Vagina (tissue), 2 donors: Measurements from ENCODE around the gene PRDM2. TPM values are rescaled to one million over a fixed set of nuclear protein-coding genes. Genes with fewer than 3 reads are reported as not detected.
A peak's percentile ranks its signal among the peaks of the same experiment; 100 is the strongest.

Source experiments
- DNase-seq, 2 donors: peaks; one replicate each; pipeline ENCODE4 v3.0.0-alpha.2; 2017; ENCODE audit errors: extremely low spot score in 2 of 2
- H3K27ac ChIP-seq: fragments of 200-600 bp; sonication (generic); one replicate; pipeline ENCODE4 v1.5.1; 2019
- H3K27me3 ChIP-seq: fragments of 200-600 bp; sonication (generic); one replicate; pipeline ENCODE4 v1.5.1; 2019
- H3K36me3 ChIP-seq, 2 donors: fragments of 200-600 bp; sonication (generic); one replicate each; pipeline ENCODE4 v1.5.1; 2017 to 2019
- H3K4me1 ChIP-seq: fragments of 200-600 bp; sonication (generic); one replicate; pipeline ENCODE4 v1.5.1; 2019
- H3K4me3 ChIP-seq, 2 donors: fragments of 200-600 bp; sonication (generic); 1 replicate in 1 of 2; 2 replicates in 1 of 2; pipeline ENCODE4 v1.5.1; 2016 to 2019
- H3K9me3 ChIP-seq: fragments of 200-600 bp; sonication (generic); one replicate; pipeline ENCODE4 v1.5.1; 2019
- CTCF ChIP-seq, 3 experiments: fragments of 450-650 bp in 2 of 3; fragments of 200-600 bp in 1 of 3; sonication (generic) in 1 of 3; IDR thresholded peaks; one replicate each; pipeline ENCODE4 v1.5.1; 2017 to 2019; ENCODE audit warnings: antibody characterized with exemption in 3 of 3, mild to moderate bottlenecking in 2 of 3, moderate library complexity in 2 of 3
- POLR2A ChIP-seq, 2 donors: fragments of 450-650 bp; IDR thresholded peaks; one replicate each; pipeline ENCODE4 v1.6.1; 2017; ENCODE audit warnings: antibody characterized with exemption in 2 of 2, mild to moderate bottlenecking in 2 of 2, moderate library complexity in 2 of 2
- POLR2AphosphoS5 ChIP-seq, 2 donors: sonication (generic); formaldehyde crosslinking; IDR thresholded peaks; one replicate each; pipeline ENCODE4 v1.9.0; 2017; ENCODE audit warnings: antibody characterized with exemption in 2 of 2, mild to moderate bottlenecking in 2 of 2, low read depth in 1 of 2; ENCODE audit not compliant: insufficient read depth in 1 of 2
- intact Hi-C: fragments of 100-400 bp; cut with DNase I; formaldehyde crosslinking; loops from one replicate; pipeline ENCODE4 v1.15.1; 2023
- total RNA-seq: library from RNA; depleted of rRNA; stranded (reverse); fragments of >200 nt; gene quantifications from one replicate; pipeline ENCODE4 v1.2.3, GENCODE V29; 2016

The PRDM2 gene
- total RNA-seq, 1 donor from 2014 or later = 56.2 TPM

DNA sequence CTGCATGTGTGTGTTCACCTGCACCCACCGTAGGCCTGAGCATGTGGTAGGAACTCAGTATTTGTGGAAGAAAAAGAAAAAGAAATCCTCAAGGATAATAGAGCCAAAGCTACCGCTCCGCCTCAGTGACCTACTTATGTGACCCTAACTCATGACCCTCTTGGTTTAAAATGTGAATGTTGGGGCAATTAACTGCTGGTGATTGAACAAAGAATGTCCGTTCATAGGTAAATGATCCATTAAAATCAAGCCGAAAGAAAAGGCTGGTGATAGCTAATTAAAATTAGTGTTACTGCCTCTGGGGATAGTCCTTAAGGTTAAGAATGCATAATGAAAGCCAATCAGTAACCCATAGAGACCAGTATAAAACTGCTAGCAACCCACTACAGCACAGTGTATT lies 98.1 kb downstream of the PRDM2 start:
- Histone ChIP-seq H3K36me3 (no peaks in the 10 kb centered on the region), H3K27me3 (no peaks in the 10 kb centered on the region), H3K4me3 (no peak overlapping the region), H3K9me3 (no peaks in the 10 kb centered on the region), H3K4me1 (peaks cover 46% of the 10 kb centered on the region), H3K27ac (no peak overlapping the region)
- TF ChIP-seq POLR2AphosphoS5 (IDR thresholded peaks at IDR 0.05; ENCODE audit: insufficient read depth in 1 of 2, low read depth in 1 of 2) (no peak), CTCF (IDR thresholded peaks at IDR 0.05) (no peak), POLR2A (IDR thresholded peaks at IDR 0.05) (no peak)
- no peak for DNase-seq
- intact Hi-C loops = no loop called here

DNA sequence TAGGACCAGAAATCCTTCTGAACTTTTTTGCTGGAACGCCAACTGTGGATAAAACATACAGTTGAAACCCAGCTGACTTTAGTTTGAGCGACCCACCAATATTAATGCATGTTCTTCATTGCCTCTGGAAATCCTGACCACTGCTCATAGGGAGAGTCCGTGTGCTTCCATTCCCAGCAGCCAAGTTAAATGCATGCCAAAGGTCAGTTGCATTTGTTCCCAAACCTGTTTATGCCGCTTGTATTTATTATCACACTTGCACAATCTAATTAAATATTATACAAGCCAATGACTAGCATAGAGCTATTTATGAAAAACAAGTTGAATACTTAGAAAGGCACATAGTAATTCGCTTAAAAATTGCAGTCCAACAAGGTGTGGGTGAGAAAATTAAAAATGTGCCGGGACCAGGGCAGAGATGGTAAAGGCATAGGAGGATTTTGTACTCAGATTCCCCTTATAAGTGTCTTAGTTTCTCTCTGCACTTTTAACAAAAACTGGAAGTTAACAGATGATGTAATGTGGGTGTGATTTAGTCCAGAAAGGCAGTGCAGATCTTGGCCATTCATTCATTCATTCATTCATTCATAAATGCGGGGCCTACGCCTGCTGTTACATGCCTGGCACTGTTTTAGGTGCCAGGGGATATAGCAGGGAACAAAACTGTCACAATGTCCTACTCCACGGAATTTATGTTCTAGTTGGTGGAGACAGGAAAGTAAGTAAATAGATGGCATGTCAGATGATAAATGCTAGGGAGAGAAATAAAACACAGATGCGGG lies 99.7 kb downstream of the PRDM2 start:
- TF ChIP-seq CTCF (IDR thresholded peaks at IDR 0.05) (no peak), POLR2A (IDR thresholded peaks at IDR 0.05) (no peak), POLR2AphosphoS5 (IDR thresholded peaks at IDR 0.05; ENCODE audit: insufficient read depth in 1 of 2, low read depth in 1 of 2) (no peak)
- no peak overlapping the region for H3K4me3 ChIP-seq
- intact Hi-C loops = loop anchor here (10.0 kb wide), 1 partner anchor 135 kb away; no protein-coding TSS in a partner anchor
- H3K36me3 ChIP-seq = no peaks in the 10 kb centered on the region
- peaks cover 45% of the 10 kb centered on the region for H3K4me1 ChIP-seq
- no peaks in the 10 kb centered on the region for H3K27me3 ChIP-seq
- H3K9me3 ChIP-seq = no peaks in the 10 kb centered on the region
- no peak for DNase-seq
- peak overlapping the region; percentile 7 for H3K27ac ChIP-seq

DNA sequence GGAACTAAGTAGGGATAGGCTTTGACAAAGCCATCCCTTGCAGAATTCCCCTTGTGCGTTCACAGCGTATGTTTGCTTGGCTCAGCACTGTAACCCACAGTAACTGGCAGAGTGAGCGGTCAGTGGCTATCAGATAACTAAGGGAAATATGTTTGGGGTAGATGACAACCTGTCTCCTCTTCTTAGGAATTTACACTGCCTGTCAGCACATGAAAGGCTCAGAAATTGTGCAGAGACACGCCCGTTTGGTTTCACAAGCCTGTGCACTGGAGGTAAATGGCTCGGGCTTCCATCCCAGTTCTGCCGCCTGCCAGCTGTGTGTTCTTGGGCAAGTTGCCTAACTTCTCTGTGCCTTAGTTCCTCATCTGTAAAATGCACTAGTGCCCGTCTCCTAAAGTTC lies 101.2 kb downstream of the PRDM2 start:
- Histone ChIP-seq H3K4me1 (peaks cover 45% of the 10 kb centered on the region), H3K36me3 (no peaks in the 10 kb centered on the region), H3K27me3 (no peaks in the 10 kb centered on the region), H3K4me3 (no peak overlapping the region), H3K27ac (no peak overlapping the region), H3K9me3 (no peaks in the 10 kb centered on the region)
- DNase-seq = no peak
- intact Hi-C loops = loop anchor here (10.0 kb wide), 1 partner anchor 136 kb away; no protein-coding TSS in a partner anchor
- TF ChIP-seq CTCF (IDR thresholded peaks at IDR 0.05) = no peak

- no peak for TF ChIP-seq CTCF (IDR thresholded peaks at IDR 0.05)
- TF ChIP-seq POLR2A (IDR thresholded peaks at IDR 0.05) = no peak
- no peak for TF ChIP-seq POLR2AphosphoS5 (IDR thresholded peaks at IDR 0.05; ENCODE audit: insufficient read depth in 1 of 2, low read depth in 1 of 2)
- no peaks in the 10 kb centered on the region for H3K36me3 ChIP-seq
- H3K27me3 ChIP-seq = no peaks in the 10 kb centered on the region
- peaks cover 45% of the 10 kb centered on the region for H3K4me1 ChIP-seq
- no peak for DNase-seq
- H3K9me3 ChIP-seq = no peaks in the 10 kb centered on the region
- H3K4me3 ChIP-seq = no peak overlapping the region
- peak overlapping the region; percentile 10 for H3K27ac ChIP-seq
- intact Hi-C loops = loop anchor here (10.0 kb wide), 1 partner anchor 137 kb away; no protein-coding TSS in a partner anchor
Observed at GRCh38 chr1:13801655-13802486, 101.9 kb downstream of the PRDM2 start.
